Aorta (tissue), 5 donors: ENCODE results near the gene ABCA5. TPM values are rescaled to one million over a fixed set of nuclear protein-coding genes. Genes with fewer than 3 reads are reported as not detected.

ENCODE experiments used
- ATAC-seq: fragments of 200-7000 bp; cut with Tn5 transposase; one replicate; pipeline ENCODE4 v1.9.1; 2022; ENCODE audit warnings: moderate library complexity; ENCODE audit not compliant: low FRiP score
- DNase-seq, 2 donors: peaks; one replicate each; pipeline ENCODE4 v3.0.0-alpha.2; 2020
- H3K27ac ChIP-seq, 2 donors: one replicate each; pipeline ENCODE4 v1.5.1; 2013; ENCODE audit warnings: low read length in 2 of 2, mild to moderate bottlenecking in 2 of 2, moderate library complexity in 2 of 2, control low read depth in 1 of 2, inconsistent platforms in 1 of 2, low read depth in 1 of 2
- H3K27me3 ChIP-seq, 2 donors: one replicate each; pipeline ENCODE4 v1.6.1; 2013; ENCODE audit warnings: control low read depth in 1 of 2, low read length in 1 of 2, mild to moderate bottlenecking in 1 of 2, moderate library complexity in 1 of 2; ENCODE audit not compliant: insufficient read depth in 2 of 2, control insufficient read depth in 1 of 2
- H3K36me3 ChIP-seq, 2 donors: one replicate each; pipeline ENCODE4 v1.6.1; 2013; ENCODE audit warnings: control low read depth in 1 of 2, low read length in 1 of 2, mild to moderate bottlenecking in 1 of 2; ENCODE audit not compliant: insufficient read depth in 2 of 2, control insufficient read depth in 1 of 2
- H3K4me1 ChIP-seq, 2 donors: one replicate each; pipeline ENCODE4 v1.6.1; 2013; ENCODE audit warnings: low read length in 2 of 2, control low read depth in 1 of 2, mild to moderate bottlenecking in 1 of 2, moderate library complexity in 1 of 2; ENCODE audit not compliant: insufficient read depth in 2 of 2, control insufficient read depth in 1 of 2
- H3K4me3 ChIP-seq, 2 donors: one replicate each; pipeline ENCODE4 v1.5.1; 2013; ENCODE audit warnings: low read length in 2 of 2, control low read depth in 1 of 2, mild to moderate bottlenecking in 1 of 2
- H3K9me3 ChIP-seq: one replicate; pipeline ENCODE4 v1.6.1; 2013; ENCODE audit warnings: mild to moderate bottlenecking, low read length; ENCODE audit not compliant: control insufficient read depth
- WGBS, 2 donors: extraction: QIAGEN DNeasy Blood & Tissue Kit; methylation state at CpG; one replicate each; pipeline ENCODE4 v1.1.7; 2013; 5-methylcytosine and 5-hydroxymethylcytosine counted together
- intact Hi-C, 2 donors: fragments of 100-400 bp; cut with DNase I; formaldehyde crosslinking; loops; one replicate each; pipeline versions ENCODE4 v1.14.2 to v1.15.0; 2022
- polyA plus RNA-seq, 2 donors: library from polyadenylated mRNA; stranded (reverse); fragments of 200-250 nt; gene quantifications; one replicate each; pipeline ENCODE4 v1.2.3, GENCODE V29; 2013
- total RNA-seq, 2 donors: library from RNA; stranded (reverse); fragmentation: NEBNext Ultra II Directional; extraction: Animal tissue kit (Norgen Biotek cat#: 25700); gene quantifications; one replicate each; pipeline ENCODE4 v1.2.1, GENCODE V29; 2021
- donor health status: healthy with polysubstance abuse.
- donor health status: Bipolar disorder and iron deficiency.
- donor health status: DM: no; HTN: no; CAD: no.
- donor health status: DM: no; HTN: no; CAD: no.
- donor health status: DM: yes; HTN: yes; CAD: no.

The ABCA5 gene
- total and polyA plus RNA-seq, 4 donors = 2.0 to 29.6 (median 14.1) TPM

GRCh38 chr17:69250641-69251040, 76.3 kb downstream of the ABCA5 start:
- 48 to 57% methylated on average over 4 of the region's 4 CpGs for WGBS, 2 donors
- DNase-seq = no peak
- Histone ChIP-seq H3K4me1 (no peaks in the 10 kb centered on the region), H3K36me3 (no peaks in the 10 kb centered on the region), H3K9me3 (no peaks in the 10 kb centered on the region), H3K27me3 (no peaks in the 10 kb centered on the region), H3K27ac (no peak overlapping the region), H3K4me3 (no peak overlapping the region)
- no peak for ATAC-seq
- intact Hi-C loops = no loop called here

- Histone ChIP-seq H3K4me1 (no peaks in the 10 kb centered on the region), H3K27me3 (no peaks in the 10 kb centered on the region), H3K4me3 (no peak overlapping the region), H3K27ac (no peak overlapping the region), H3K9me3 (no peaks in the 10 kb centered on the region), H3K36me3 (no peaks in the 10 kb centered on the region)
- 60 to 62% methylated on average over 4 of the region's 4 CpGs for WGBS, 2 donors
- intact Hi-C loops = loop anchor here in 1 of 2 donors (5.0 to 10.0 kb wide), 2 partner anchors 282 to 470 kb away; no protein-coding TSS in a partner anchor
- DNase-seq (no peak), ATAC-seq (no peak)
These were observed 80.1 kb downstream of the ABCA5 start for GRCh38 chr17:69246726-69247375.

GRCh38 chr17:69246202-69246601, 80.7 kb downstream of the ABCA5 start:
- H3K4me3 ChIP-seq = no peak overlapping the region
- H3K27ac ChIP-seq = no peak overlapping the region
- no peaks in the 10 kb centered on the region for H3K9me3 ChIP-seq
- H3K27me3 ChIP-seq = no peaks in the 10 kb centered on the region
- WGBS, 2 donors = 48 to 63% methylated on average over 1 of the region's 1 CpG
- no peaks in the 10 kb centered on the region for H3K36me3 ChIP-seq
- intact Hi-C loops = loop anchor here in 1 of 2 donors (5.0 to 10.0 kb wide), 2 partner anchors 281 to 469 kb away; no protein-coding TSS in a partner anchor
- no peaks in the 10 kb centered on the region for H3K4me1 ChIP-seq
- DNase-seq (no peak), ATAC-seq (no peak)

GRCh38 chr17:69245617-69246016, 81.3 kb downstream of the ABCA5 start:
- WGBS, 2 donors = 68 to 72% methylated on average over 2 of the region's 2 CpGs
- DNase-seq (no peak), ATAC-seq (no peak)
- Histone ChIP-seq H3K4me1 (no peaks in the 10 kb centered on the region), H3K27ac (no peak overlapping the region), H3K36me3 (no peaks in the 10 kb centered on the region), H3K27me3 (no peaks in the 10 kb centered on the region), H3K4me3 (no peak overlapping the region), H3K9me3 (no peaks in the 10 kb centered on the region)
- intact Hi-C loops = loop anchor here in 1 of 2 donors (5.0 to 10.0 kb wide), 2 partner anchors 281 to 468 kb away; no protein-coding TSS in a partner anchor

- intact Hi-C loops = loop anchor here (5.0 to 10.0 kb wide), 2 partner anchors 275 to 463 kb away; no protein-coding TSS in a partner anchor
- Histone ChIP-seq H3K4me3 (no peak overlapping the region), H3K9me3 (no peaks in the 10 kb centered on the region), H3K27me3 (no peaks in the 10 kb centered on the region), H3K4me1 (no peaks in the 10 kb centered on the region), H3K27ac (no peak overlapping the region), H3K36me3 (no peaks in the 10 kb centered on the region)
- no peak for DNase-seq
- WGBS, 2 donors = 86 to 87% methylated on average over 8 of the region's 8 CpGs
- ATAC-seq = no peak
These were observed 87.0 kb downstream of the ABCA5 start for GRCh38 chr17:69239611-69240600.

- Histone ChIP-seq H3K4me1 (no peaks in the 10 kb centered on the region), H3K27ac (no peak overlapping the region), H3K9me3 (no peaks in the 10 kb centered on the region), H3K4me3 (no peak overlapping the region), H3K36me3 (no peaks in the 10 kb centered on the region), H3K27me3 (no peaks in the 10 kb centered on the region)
- ATAC-seq = no peak
- 72% methylated on average over 3 of the region's 3 CpGs for WGBS, 2 donors
- intact Hi-C loops = no loop called here
- DNase-seq = no peak
These were observed 90.0 kb downstream of the ABCA5 start for GRCh38 chr17:69236946-69237345.

GRCh38 chr17:69236464-69236863, 90.5 kb downstream of the ABCA5 start:
- Histone ChIP-seq H3K4me3 (no peak overlapping the region), H3K27me3 (no peaks in the 10 kb centered on the region), H3K9me3 (no peaks in the 10 kb centered on the region), H3K27ac (no peak overlapping the region), H3K36me3 (no peaks in the 10 kb centered on the region), H3K4me1 (no peaks in the 10 kb centered on the region)
- no peak for DNase-seq
- no peak for ATAC-seq
- WGBS, 2 donors = 43 to 55% methylated on average over 2 of the region's 2 CpGs
- intact Hi-C loops = no loop called here

GRCh38 chr17:69235338-69236058, 91.4 kb downstream of the ABCA5 start:
- H3K27me3 ChIP-seq = no peaks in the 10 kb centered on the region
- DNase-seq (peak; percentile 78 to 89), ATAC-seq (peak; percentile 89)
- no peak overlapping the region for H3K4me3 ChIP-seq
- no peak overlapping the region for H3K27ac ChIP-seq
- H3K4me1 ChIP-seq = no peaks in the 10 kb centered on the region
- H3K36me3 ChIP-seq = no peaks in the 10 kb centered on the region
- intact Hi-C loops = no loop called here
- WGBS, 2 donors = 8% methylated on average over 1 of the region's 1 CpG
- no peaks in the 10 kb centered on the region for H3K9me3 ChIP-seq
